Astrocyte of the cerebellum (primary cell): ENCODE data around the gene SOBP.

Experiments
- DNase-seq: peaks from one replicate; pipeline ENCODE4 v3.0.0-alpha.2; 2011; ENCODE audit warnings: low read depth
- H3K4me3 ChIP-seq: 2 replicates; pipeline ENCODE4 v1.5.1; 2011; ENCODE audit warnings: mild to moderate bottlenecking, low read depth, low read length, moderate library complexity
- in situ Hi-C: cut with HindIII; loops from 2 replicates; pipeline ENCODE4 v1.10.0; 2017; ENCODE audit warnings: low sequenced_read_pairs
- TF ChIP-seq, protein P1 (sequence below): IDR thresholded peaks from 2 replicates; pipeline ENCODE4 v1.5.1; 2012; ENCODE audit warnings: low read length, low read depth, moderate library complexity, mild to moderate bottlenecking; ENCODE audit errors: missing control alignments

The SOBP gene

DNA sequence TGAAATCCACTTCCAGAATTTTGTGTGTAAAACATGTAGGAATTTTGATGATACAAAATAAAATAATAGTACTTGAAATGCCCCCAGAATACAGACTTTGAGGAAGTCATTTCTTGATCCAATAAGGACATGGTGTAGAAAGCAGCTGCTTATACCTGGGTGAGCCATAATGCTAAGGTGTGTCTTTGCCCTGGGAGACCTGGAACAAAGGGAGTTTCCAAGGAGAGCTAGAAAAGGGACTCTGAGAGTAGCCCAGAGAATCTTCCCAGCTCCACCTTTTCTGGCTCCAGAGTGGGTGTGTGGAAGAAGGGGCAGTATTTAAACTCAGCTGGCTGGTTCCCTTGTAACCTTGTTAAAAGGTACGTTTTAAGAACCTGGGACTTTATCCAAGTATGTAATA lies 77.7 kb downstream of the SOBP start:
- no peak overlapping the region for H3K4me3 ChIP-seq
- TF ChIP-seq, protein P1, sequence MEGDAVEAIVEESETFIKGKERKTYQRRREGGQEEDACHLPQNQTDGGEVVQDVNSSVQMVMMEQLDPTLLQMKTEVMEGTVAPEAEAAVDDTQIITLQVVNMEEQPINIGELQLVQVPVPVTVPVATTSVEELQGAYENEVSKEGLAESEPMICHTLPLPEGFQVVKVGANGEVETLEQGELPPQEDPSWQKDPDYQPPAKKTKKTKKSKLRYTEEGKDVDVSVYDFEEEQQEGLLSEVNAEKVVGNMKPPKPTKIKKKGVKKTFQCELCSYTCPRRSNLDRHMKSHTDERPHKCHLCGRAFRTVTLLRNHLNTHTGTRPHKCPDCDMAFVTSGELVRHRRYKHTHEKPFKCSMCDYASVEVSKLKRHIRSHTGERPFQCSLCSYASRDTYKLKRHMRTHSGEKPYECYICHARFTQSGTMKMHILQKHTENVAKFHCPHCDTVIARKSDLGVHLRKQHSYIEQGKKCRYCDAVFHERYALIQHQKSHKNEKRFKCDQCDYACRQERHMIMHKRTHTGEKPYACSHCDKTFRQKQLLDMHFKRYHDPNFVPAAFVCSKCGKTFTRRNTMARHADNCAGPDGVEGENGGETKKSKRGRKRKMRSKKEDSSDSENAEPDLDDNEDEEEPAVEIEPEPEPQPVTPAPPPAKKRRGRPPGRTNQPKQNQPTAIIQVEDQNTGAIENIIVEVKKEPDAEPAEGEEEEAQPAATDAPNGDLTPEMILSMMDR = no peak
- DNase-seq = no peak
- in situ Hi-C loops = no loop called here

DNA sequence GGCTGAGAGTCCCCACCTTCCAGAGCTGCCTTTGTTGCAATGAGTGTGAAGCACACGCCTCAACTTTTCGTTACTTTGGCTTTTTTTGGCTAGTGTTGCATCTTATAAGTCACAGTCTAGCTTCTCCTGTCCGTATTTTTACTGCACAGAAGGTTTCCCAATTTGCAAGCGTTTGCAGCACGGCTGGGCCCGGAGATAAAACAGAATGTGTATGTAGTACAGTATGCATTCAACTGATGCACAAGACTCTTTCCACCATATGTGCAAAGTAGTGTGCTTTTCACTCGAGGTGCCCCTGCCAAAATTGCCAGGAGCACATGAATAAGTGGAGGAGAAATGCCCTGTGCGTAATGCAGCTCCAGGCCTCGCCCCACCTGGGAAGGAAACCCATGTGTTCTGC lies 79.6 kb downstream of the SOBP start:
- in situ Hi-C loops = no loop called here

DNA sequence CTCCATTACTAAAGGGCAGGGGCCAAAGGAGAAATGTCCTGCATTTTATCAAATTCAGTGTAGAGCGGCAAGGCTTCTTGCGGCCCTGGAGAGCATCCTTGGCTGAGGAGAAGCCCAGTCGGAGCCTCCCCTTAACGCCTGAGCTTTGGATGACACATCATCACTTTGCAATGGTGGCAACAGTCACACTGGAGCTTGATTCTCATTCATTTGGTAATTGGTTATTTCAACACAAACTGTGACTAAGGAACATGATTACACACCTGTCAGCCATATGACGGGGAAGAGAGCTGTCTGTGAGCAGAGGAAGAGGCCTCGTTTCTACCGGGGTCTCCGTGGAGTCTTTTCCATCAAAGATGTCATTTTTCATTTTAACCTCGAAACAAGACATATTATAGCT lies 81.4 kb downstream of the SOBP start:
- TF ChIP-seq, protein P1 = no peak
- no peak for DNase-seq
- H3K4me3 ChIP-seq = no peak overlapping the region
- in situ Hi-C loops = no loop called here

More for the DNA sequence above, 79.6 kb downstream of the SOBP start:
- H3K4me3 ChIP-seq = no peak overlapping the region
- TF ChIP-seq, protein P1 = no peak
- no peak for DNase-seq

DNA sequence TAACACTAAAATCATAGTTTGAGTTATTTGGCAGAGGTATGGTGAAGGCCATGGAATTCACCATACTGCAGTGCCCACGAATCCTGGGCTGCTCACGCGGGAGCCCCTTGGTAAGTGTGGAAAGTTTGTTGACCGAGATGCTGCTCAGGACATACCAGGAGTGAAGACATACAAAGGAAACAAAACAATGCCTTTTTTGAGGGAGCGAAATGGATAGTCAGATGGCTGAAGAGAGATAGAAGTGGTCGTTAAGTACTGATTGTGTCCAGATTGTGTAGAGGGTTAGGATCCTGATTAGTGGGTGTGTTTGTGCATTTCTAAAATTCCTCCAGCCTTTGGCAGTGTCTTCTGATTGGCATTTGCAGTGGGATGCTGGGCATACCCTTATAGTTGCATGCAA lies 83.0 kb downstream of the SOBP start:
- no peak overlapping the region for H3K4me3 ChIP-seq
- TF ChIP-seq, protein P1 = no peak
- DNase-seq = no peak
- in situ Hi-C loops = no loop called here

DNA sequence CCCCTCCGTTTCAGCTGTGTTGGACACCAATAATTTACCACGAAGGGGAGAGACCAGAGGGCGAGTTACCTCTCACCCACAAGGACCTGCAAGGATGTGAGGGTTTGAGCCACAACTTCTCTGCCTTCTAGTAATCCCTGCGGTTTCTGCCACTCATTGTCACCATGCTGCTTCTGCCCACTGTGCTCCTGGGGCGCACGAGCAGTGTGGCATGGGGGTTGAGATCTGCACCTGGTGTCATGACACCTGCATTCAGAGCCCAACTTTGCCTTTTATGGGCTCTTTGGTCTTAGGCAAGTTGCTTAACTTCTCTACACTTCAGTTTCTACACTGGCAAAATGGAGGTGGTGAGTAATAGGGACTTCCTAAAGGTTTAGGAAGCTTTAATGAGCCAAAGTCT lies 84.9 kb downstream of the SOBP start:
- no peak overlapping the region for H3K4me3 ChIP-seq
- TF ChIP-seq, protein P1 = no peak
- in situ Hi-C loops = no loop called here
- no peak for DNase-seq

DNA sequence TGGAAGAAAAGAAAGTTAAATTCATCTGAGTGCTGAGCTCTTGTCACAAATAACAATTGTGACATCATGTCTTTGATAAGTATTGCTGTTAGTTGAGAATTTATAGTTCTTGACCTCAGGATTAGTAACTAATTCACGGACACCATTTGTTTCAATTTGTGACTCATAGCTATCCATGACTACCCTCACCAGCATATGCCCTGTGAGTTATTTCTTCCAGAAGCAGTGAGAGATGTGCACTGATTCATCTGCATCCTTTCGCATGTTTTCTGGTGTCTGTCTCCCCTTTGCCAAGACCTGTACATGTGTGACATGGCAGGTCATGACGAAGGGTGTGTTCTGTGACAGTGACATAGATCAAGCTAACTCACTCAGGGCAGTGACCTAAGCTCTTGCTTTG lies 86.9 kb downstream of the SOBP start:
- in situ Hi-C loops = no loop called here
- no peak overlapping the region for H3K4me3 ChIP-seq
- DNase-seq = no peak
- TF ChIP-seq, protein P1 = no peak
